Fibroblast of lung (primary cell): ENCODE measurements around the gene SYT12.

Source experiments
- CTCF ChIP-seq, 2 donors: IDR thresholded peaks in 1 of 2; conservative IDR thresholded peaks in 1 of 2; 1 replicate in 1 of 2; 2 replicates in 1 of 2; pipeline ENCODE4 v1.5.1; 2011 to 2012; ENCODE audit warnings: low read length in 2 of 2, control low read depth in 1 of 2, inconsistent platforms in 1 of 2, low read depth in 1 of 2, mild to moderate bottlenecking in 1 of 2
- EZH2 ChIP-seq: IDR thresholded peaks from 2 replicates; pipeline ENCODE4 v1.5.1; 2012; ENCODE audit warnings: low read length, control low read depth, mild to moderate bottlenecking; ENCODE audit errors: missing control alignments

GRCh38 chr11:67085617-67086016 is 62.7 kb downstream of the SYT12 start:
- TF ChIP-seq CTCF (conservative IDR thresholded peaks at IDR 0.05 in 1 of 2, IDR thresholded peaks at IDR 0.05 in 1 of 2; ENCODE audit: low read depth in 1 of 2, low read length in 2 of 2): no peak
- no peak for TF ChIP-seq EZH2
